ENCODE data around the gene SNAI1.

- TF ChIP-seq EZH2 (IDR thresholded peaks at IDR 0.05; ENCODE audit: borderline replicate concordance, low read depth, low read length, poor library complexity, severe bottlenecking) = no peak
- TF ChIP-seq CTCF (conservative IDR thresholded peaks at IDR 0.05; ENCODE audit: low read depth, low read length) = no peak
Observed at GRCh38 chr20:49966861-49967260, 15.9 kb upstream of the SNAI1 start.
